Measurements from ENCODE around the gene RPL10A.

GRCh38 chr6:35483893-35484645, 15.9 kb downstream of the RPL10A start:
- TF ChIP-seq CTCF (IDR thresholded peaks at IDR 0.05 in 8 of 11, conservative IDR thresholded peaks at IDR 0.05 in 3 of 11) (no peak), POLR2A (IDR thresholded peaks at IDR 0.05) (no peak)

Measured in spleen (tissue), 7 donors.